ENCODE data around the gene IGSF3. TPM values are rescaled to one million over a fixed set of nuclear protein-coding genes. Genes with fewer than 3 reads are reported as not detected.
"Not testable (repeated sequence)": the region's sequence is repeated elsewhere in the genome, so short reads cannot be mapped to it uniquely, and the experiment has no call there.

IGSF3 gene
- polyA plus RNA-seq, 1 experiment, result 0.06 TPM

DNA sequence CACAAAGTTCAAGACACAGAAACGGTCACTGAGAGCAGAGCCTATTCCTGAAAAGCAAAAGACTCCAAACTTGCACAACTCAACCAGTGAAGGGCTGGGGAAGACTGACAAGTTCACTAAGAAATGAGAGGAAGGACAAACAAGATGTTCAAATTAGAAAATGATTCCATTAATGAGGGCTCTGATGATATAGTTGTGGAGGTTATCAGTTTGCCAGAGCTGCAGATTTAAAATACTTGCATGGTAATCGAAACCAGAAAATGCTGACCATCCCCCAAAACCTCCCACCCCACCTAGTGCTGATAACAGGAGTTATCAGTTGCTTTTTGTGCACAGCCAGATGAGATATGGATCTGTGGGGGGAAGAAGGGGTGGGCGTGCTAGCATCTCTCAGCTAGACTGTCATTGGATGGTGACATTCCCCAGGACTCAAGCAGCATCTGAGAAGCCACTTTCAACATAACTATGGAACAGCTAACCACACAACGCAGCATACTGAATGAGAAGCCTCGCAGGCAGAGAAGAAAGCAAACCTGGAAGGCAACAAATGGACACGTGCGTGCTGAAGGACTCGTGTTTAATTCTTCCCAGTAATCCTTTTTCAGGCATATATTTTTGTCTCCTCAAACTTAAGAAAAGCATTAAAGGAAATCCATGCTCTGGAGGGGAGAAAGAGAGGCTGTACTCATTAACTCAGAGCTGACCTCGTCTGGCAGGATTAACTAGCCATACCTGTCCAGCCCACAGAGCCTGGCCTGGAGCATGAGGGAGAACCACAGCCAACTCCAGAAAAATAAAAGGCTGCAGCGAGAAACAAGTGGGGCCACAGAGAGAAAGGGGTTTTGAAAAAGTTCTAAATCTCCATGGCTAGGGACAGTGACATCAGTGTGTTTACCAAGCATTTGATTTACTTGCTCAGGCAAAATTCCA lies 35.3 kb downstream of the IGSF3 start:
- POLR2A ChIA-PET; H3K4me3 ChIP-seq (ENCODE audit: low read depth, low read length); H3K9me3 ChIP-seq (ENCODE audit: control insufficient read depth, insufficient read depth, low read length); H3K27me3 ChIP-seq (ENCODE audit: control insufficient read depth, insufficient read depth, low read length); DNase-seq (ENCODE audit: low read depth, low spot score); H3K27ac ChIP-seq (ENCODE audit: low read depth, low read length); CTCF ChIA-PET: not testable (repeated sequence)

DNA sequence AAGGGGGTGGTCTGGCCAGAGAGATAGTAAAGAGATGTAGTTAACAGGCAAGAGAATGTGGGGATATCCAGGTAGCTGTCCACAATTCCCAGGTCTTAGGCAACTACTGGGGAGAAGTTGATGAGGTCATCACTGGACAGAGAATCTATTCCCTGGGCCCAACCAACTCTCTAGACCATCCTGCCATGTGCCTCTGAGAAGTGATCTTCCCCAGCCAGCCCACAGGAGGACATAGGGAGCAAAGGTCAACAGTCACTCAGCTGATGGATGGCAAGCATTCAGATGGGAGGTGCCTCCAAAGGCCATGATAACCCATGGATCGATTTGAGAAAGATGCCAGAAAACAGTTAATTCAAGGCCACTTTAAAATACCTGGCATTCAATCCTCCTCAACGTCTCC lies 36.0 kb downstream of the IGSF3 start:
- H3K4me3 ChIP-seq (ENCODE audit: low read depth, low read length); H3K9me3 ChIP-seq (ENCODE audit: control insufficient read depth, insufficient read depth, low read length); H3K27me3 ChIP-seq (ENCODE audit: control insufficient read depth, insufficient read depth, low read length); CTCF ChIA-PET; POLR2A ChIA-PET; DNase-seq (ENCODE audit: low read depth, low spot score); H3K27ac ChIP-seq (ENCODE audit: low read depth, low read length): not testable (repeated sequence)

DNA sequence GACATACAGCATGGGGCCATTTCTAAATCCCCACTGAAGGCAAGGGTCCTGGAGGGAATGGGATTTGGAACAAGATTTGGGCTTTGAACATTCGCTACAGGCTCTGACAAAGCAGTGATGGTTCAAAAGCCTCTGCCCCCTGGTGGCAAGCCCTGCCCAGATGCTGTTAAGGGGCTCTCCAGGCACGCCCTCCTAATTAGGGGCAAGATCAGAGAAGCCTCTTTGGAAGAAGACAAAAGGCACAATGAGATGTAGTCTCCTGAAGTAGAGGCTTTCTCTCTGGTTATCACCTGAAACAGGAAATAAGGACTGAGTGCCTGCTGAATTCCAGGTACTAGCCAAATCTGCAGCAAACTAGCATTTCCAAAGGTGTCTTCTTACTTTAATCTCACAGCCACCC lies 37.5 kb downstream of the IGSF3 start:
- DNase-seq (ENCODE audit: low read depth, low spot score); H3K4me3 ChIP-seq (ENCODE audit: low read depth, low read length); POLR2A ChIA-PET; H3K27ac ChIP-seq (ENCODE audit: low read depth, low read length); H3K9me3 ChIP-seq (ENCODE audit: control insufficient read depth, insufficient read depth, low read length); H3K27me3 ChIP-seq (ENCODE audit: control insufficient read depth, insufficient read depth, low read length): not testable (repeated sequence)
- CTCF ChIA-PET, result interaction anchor here (0.9 kb wide), 1 partner anchor 55 kb away, joined by 3 read pairs; no protein-coding TSS in a partner anchor

DNA sequence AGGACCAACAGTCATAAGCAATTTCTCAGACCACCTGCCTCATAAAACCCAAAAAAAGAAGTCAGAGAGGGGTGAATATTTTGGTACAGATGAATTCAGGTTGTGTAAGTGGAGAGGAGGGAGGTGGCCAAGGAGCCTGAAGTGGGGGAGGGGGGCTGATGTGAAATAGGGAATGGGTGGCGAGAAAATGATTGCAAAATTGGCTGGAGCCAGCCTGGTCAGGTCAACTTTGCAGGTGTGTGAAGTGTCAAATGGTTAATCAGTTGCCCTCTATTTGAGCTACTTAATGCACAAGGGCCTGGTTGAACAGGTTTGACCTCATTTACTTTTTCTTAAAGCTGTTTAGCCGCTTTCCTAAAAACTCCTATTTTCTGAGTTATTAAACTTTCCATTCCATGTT lies 38.1 kb downstream of the IGSF3 start:
- H3K4me3 ChIP-seq (ENCODE audit: low read depth, low read length); H3K9me3 ChIP-seq (ENCODE audit: control insufficient read depth, insufficient read depth, low read length); H3K27me3 ChIP-seq (ENCODE audit: control insufficient read depth, insufficient read depth, low read length); CTCF ChIA-PET; DNase-seq (ENCODE audit: low read depth, low spot score); H3K27ac ChIP-seq (ENCODE audit: low read depth, low read length); POLR2A ChIA-PET: not testable (repeated sequence)

DNA sequence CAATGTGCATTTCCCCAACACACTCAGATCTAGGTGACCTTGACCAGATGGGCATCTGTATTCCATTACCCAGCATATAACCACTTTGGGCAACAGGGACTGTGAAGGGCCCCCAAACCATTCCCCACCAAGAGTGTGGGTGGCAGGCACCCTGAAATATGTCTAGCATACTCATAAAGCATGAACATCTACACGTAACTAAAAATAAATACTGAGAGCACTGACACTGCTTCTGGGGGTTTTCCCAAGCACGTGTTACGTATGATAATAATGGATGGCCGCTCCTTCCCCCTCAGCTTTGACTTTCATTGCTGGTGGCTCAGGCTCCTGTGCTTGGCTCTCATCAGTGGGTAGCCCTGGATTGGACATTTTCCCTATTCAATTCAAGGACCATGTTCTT lies 39.1 kb downstream of the IGSF3 start:
- no peak overlapping the region for H3K4me3 ChIP-seq (ENCODE audit: low read depth, low read length)
- ChIA-PET POLR2A (no interaction called here), CTCF (no interaction called here)
- no peaks in the 10 kb centered on the region for H3K27me3 ChIP-seq (ENCODE audit: control insufficient read depth, insufficient read depth, low read length)
- no peaks in the 10 kb centered on the region for H3K9me3 ChIP-seq (ENCODE audit: control insufficient read depth, insufficient read depth, low read length)
- no peak for DNase-seq (ENCODE audit: low read depth, low spot score)
- TF ChIP-seq, protein P1, sequence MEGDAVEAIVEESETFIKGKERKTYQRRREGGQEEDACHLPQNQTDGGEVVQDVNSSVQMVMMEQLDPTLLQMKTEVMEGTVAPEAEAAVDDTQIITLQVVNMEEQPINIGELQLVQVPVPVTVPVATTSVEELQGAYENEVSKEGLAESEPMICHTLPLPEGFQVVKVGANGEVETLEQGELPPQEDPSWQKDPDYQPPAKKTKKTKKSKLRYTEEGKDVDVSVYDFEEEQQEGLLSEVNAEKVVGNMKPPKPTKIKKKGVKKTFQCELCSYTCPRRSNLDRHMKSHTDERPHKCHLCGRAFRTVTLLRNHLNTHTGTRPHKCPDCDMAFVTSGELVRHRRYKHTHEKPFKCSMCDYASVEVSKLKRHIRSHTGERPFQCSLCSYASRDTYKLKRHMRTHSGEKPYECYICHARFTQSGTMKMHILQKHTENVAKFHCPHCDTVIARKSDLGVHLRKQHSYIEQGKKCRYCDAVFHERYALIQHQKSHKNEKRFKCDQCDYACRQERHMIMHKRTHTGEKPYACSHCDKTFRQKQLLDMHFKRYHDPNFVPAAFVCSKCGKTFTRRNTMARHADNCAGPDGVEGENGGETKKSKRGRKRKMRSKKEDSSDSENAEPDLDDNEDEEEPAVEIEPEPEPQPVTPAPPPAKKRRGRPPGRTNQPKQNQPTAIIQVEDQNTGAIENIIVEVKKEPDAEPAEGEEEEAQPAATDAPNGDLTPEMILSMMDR (IDR thresholded peaks at IDR 0.05; ENCODE audit: low read depth, low read length), result no peak
- H3K27ac ChIP-seq (ENCODE audit: low read depth, low read length), result no peak overlapping the region

DNA sequence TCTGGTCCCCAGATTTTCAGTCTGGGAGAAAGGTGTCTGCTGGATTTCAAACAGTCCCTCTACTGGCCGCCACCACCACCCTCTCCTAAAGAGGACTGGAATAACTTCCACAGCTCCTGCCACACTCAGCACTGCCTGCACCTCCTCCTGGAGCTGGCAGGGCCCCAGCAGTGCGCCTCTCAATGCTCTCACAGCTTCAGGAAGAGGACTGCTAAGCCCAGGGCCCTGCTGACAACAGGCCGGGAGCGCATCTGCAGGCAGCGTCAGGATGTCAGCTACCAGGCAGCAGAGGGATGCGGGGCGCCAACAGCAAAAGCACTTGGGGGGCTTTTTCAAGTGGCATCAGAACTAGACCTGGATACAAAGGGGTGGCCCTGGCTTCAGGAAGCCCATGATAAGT lies 40.2 kb downstream of the IGSF3 start:
- CTCF ChIA-PET; H3K27me3 ChIP-seq (ENCODE audit: control insufficient read depth, insufficient read depth, low read length); H3K4me3 ChIP-seq (ENCODE audit: low read depth, low read length); POLR2A ChIA-PET; H3K9me3 ChIP-seq (ENCODE audit: control insufficient read depth, insufficient read depth, low read length); DNase-seq (ENCODE audit: low read depth, low spot score); H3K27ac ChIP-seq (ENCODE audit: low read depth, low read length): not testable (repeated sequence)

DNA sequence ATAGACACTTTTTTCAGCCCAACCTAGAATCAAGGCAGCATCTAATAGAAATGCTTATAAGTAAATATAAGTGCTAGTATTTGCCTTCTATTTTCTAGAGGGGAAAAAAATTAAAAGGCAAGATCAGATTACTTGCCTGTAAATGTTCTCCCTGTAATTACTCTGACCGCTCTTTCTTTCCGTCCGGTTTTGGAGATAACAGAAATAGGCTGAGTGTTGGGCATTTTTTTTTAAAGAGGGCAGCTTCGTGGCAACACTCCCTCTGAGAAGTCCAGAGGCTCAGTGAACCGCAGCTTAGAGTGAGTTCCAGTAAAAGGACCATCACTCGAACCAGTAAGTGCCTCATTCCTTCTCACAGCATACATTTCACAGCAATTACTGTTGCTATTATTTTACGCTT lies 40.6 kb downstream of the IGSF3 start:
- H3K4me3 ChIP-seq (ENCODE audit: low read depth, low read length); POLR2A ChIA-PET; H3K27ac ChIP-seq (ENCODE audit: low read depth, low read length); DNase-seq (ENCODE audit: low read depth, low spot score); H3K27me3 ChIP-seq (ENCODE audit: control insufficient read depth, insufficient read depth, low read length); H3K9me3 ChIP-seq (ENCODE audit: control insufficient read depth, insufficient read depth, low read length): not testable (repeated sequence)
- CTCF ChIA-PET, result interaction anchor here (0.6 kb wide), 1 partner anchor 733 kb away, joined by 3 read pairs; no protein-coding TSS in a partner anchor

DNA sequence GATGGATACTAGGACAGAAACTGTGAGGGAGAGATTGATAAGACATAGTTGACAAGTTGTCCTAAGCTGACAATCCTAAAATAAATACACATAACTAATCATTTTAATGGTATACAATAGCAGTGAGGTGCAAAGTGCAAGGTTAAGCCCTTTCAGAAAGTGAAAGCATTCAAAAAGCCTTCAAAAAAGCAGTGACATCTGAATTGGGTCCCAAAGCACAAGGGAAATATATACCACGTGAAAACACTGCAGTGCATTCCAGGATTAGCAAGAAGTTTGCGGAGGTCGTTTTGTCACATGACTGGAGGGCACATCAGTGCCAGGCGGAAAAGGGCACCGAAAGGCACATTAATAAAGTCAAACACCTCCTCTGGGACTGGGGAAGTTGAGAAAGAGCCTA lies 42.4 kb downstream of the IGSF3 start:
- H3K27ac ChIP-seq (ENCODE audit: low read depth, low read length); DNase-seq (ENCODE audit: low read depth, low spot score); H3K27me3 ChIP-seq (ENCODE audit: control insufficient read depth, insufficient read depth, low read length); POLR2A ChIA-PET; H3K9me3 ChIP-seq (ENCODE audit: control insufficient read depth, insufficient read depth, low read length); H3K4me3 ChIP-seq (ENCODE audit: low read depth, low read length): not testable (repeated sequence)
- CTCF ChIA-PET, result interaction anchor here (0.8 kb wide), 1 partner anchor 15 kb away, joined by 3 read pairs; no protein-coding TSS in a partner anchor

Data from AG04450 (cell line).